ENCODE results near the gene ARHGAP22.

The ARHGAP22 gene

DNA sequence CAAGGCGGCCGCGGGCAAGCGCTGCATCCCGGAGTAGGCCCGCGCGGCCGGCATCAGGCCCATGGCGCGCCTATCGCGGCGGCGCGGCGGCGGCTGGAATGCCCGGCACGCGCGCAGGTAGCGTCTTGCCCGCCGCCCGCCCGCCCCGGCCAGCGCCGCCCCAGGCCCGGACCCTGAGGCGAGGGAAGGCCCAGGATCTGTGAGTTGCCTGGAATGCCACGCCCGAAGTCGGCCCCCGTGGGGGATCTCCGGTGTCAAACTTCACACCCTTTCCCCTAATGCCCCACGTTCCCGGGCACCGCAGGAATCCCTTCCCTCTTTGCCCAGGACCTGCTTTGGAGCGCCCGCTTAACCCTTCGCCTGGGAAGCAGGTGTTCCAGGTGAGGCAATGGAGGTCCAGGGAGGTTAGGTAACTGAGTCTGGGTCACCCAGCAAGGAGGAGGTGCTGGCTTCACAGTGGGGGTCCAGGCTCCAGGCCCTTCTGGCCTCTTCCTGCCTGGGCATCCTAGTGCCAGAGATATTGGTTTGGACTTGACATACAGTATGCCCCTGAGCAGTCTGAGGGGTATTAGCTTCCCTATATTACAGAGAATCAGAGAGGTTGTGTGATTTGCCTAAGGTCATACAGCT lies 138.1 kb downstream of the ARHGAP22 start:
- Histone ChIP-seq H3K9ac (ENCODE audit: low read depth, low read length) (peak overlapping the region; percentile 49; the same call in 1 of the 2 replicates), H3K9me3 (ENCODE audit: control insufficient read depth, insufficient read depth, low read length) (no peaks in the 10 kb centered on the region), H3K36me3 (ENCODE audit: insufficient read depth, low read length) (no peaks in the 10 kb centered on the region), H3K4me1 (ENCODE audit: insufficient read depth, low read length) (peaks cover 27% of the 10 kb centered on the region; the same call in 1 of the 2 replicates)

DNA sequence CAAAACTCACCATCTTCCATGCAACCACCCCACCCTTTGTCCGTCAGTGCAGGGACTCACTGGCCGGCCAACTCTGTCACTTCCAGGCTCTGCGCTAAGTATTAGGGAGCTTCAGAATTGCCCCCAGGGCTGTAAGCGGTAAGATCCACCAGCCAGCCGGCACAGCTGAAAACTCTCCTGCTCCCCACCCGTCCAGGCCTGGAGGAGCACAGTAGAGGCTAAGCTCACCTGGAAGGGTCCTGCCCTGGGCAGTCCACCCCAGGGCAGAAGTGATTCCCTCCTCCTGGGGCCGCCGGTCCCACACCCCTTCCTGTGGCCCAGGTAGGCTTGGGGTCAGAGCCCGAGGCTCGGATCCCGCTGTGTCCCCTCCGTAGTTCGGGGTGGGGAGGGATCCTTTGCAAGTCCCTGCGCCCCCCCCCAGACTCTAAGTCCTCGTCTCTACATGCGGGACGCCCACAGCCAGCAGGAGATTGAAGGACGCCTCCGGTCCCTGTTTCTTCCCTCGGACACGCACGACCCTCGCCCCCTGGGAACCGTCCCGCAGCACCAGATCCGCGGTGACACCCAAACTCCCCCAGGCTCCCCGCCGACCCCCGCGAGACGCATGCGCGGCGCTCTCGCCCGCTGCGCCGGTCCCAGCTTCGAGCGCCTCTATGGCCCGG lies 138.9 kb downstream of the ARHGAP22 start:
- Histone ChIP-seq H3K36me3 (ENCODE audit: insufficient read depth, low read length) (no peaks in the 10 kb centered on the region), H3K9me3 (ENCODE audit: control insufficient read depth, insufficient read depth, low read length) (no peaks in the 10 kb centered on the region), H3K4me1 (ENCODE audit: insufficient read depth, low read length) (peaks cover 27% of the 10 kb centered on the region; the same call in 1 of the 2 replicates), H3K9ac (ENCODE audit: low read depth, low read length) (peak overlapping the region; percentile 49)

DNA sequence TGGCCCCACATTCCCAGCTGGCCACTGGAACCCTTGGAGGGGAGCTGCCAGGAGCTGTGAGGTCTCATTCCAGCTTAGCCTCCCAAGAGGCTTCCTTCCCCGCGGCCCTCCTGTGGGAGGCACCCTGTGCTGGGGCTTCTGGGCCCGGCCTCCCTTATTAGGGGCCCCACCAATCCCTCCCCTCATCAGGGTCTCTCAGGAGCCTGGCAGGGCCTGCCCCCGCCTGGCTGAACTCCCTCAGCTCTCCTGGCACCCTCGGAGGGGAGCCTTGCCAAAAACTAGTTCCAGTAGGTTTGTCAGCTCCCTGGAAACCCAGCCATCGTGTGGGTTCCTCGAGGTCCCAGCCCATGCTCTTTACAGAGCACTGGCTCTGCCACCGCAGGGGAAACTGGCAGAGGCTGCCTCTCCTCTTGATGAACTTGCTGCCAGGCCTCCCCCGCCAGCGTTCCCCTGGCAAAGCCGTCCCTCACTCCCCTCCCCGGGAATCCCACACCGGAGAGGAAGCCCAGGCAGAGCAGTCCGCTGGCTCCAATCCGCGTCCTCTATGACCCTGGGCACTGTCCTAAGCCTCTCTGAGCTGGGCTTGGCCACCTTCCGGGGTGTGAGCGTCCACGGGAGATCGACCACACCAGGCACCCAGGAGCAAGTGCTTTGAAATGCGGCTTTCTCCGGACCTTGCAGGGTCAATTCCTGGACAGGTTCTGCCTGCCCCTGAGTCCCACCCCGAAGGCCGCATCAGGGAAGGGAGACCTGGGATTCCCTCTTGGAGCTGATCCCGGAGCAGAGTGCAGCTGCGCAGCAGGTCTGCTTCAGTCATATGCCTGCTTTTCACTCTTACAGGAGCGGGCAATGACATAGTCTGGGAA lies 139.8 kb downstream of the ARHGAP22 start:
- Histone ChIP-seq H3K9me3 (ENCODE audit: control insufficient read depth, insufficient read depth, low read length) (no peaks in the 10 kb centered on the region), H3K36me3 (ENCODE audit: insufficient read depth, low read length) (no peaks in the 10 kb centered on the region), H3K4me1 (ENCODE audit: insufficient read depth, low read length) (peaks cover 21% of the 10 kb centered on the region; the same call in 1 of the 2 replicates), H3K9ac (ENCODE audit: low read depth, low read length) (no peak overlapping the region; the same call in 1 of the 2 replicates)

DNA sequence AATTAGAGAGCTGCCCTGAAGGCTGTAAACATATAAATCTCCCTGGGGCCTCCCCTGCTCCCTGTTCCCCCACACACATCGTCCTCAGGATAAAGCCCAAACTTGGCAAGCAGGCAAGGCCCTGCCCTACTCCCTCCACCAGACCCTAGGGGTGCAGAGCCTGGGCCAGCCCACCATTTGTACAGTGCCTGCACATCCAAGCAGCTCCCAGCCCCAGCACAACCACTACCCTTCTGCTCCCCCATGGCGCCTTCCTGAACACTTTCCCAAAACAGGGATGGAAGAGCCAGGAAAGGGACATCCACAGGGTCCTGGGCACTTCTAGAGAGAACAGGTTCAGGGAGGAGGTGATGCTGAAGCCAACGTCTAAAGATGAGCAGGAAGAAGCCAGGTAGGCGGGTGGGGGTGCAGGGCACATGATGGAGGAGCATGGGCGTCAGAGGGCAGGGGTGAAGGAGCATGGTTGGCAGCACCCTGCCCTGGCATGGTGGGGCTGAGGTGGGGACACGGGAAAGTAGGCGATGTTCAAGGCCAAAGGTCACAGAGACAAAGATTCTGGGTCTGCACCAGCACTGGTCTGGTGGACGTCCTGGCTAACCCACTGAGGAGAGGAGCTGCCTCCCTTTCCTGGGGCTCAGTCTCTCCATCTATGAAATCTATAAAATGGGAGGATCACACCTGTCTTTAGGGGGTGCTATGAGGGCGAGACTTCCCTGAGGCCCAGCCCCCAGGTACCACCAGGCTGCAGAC lies 140.6 kb downstream of the ARHGAP22 start:
- Histone ChIP-seq H3K4me1 (ENCODE audit: insufficient read depth, low read length) (peaks cover 17% of the 10 kb centered on the region; the same call in 1 of the 2 replicates), H3K36me3 (ENCODE audit: insufficient read depth, low read length) (no peaks in the 10 kb centered on the region), H3K9me3 (ENCODE audit: control insufficient read depth, insufficient read depth, low read length) (no peaks in the 10 kb centered on the region), H3K9ac (ENCODE audit: low read depth, low read length) (no peak overlapping the region)

DNA sequence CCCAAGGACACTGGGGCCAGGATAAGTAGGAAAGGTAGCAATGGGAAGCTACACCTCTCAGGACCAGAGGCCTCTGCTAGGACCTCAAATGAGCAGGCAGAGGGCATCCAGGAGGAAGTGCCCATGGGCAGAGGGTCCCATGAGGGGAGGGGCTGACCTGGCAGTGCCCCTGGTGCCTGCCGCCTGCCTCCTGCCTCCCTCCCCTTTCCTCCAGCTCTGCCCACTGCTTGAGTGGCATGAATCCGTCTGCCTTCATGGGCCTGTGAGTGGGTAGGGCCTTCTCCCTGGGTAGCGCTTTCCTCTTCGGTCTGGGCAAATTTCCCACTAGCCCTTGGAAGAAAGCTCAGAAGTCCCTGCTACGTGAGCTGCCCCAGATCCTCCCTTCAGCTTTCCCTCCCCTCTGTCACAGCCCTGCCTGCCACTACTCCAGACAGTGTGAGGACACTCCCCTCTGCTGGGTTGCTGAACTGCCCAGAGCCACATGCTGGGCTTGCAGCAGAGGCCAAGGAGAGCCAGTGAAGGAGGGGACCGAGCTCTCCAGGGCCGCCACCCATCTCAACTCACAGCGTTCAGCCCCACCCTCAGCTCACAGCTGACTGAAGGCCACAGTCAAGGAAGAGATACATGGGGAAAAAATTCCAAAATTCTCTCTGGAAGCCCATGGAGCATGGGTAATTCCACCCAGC lies 141.4 kb downstream of the ARHGAP22 start:
- Histone ChIP-seq H3K9ac (ENCODE audit: low read depth, low read length) (no peak overlapping the region), H3K9me3 (ENCODE audit: control insufficient read depth, insufficient read depth, low read length) (no peaks in the 10 kb centered on the region), H3K36me3 (ENCODE audit: insufficient read depth, low read length) (no peaks in the 10 kb centered on the region), H3K4me1 (ENCODE audit: insufficient read depth, low read length) (peaks cover 17% of the 10 kb centered on the region; the same call in 1 of the 2 replicates)

DNA sequence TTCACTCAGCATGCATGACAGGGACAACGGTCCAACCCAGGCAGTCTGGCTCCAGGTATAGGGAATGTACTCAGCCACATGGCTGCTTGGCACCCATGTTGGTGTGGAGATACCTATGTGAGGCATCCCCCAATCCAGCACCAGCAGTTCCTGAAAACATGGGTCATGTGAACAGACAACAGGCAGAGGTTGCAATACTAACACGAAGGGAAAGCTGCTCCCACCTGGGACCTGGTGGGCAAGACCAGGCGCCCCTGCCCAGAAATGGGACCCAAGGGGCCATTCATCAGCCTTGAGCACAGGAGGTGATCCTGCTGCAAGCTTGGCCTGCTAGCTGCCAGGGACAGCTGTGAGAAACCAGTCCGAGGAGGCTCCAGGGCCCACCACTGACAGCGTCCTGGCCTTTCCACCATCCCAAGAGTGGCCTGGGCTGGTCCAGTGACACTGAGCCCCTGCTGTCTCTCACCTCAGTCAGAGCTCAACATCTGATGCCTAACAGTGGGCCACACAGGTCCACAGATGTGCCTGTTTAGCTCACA lies 142.3 kb downstream of the ARHGAP22 start:
- H3K4me1 ChIP-seq (ENCODE audit: insufficient read depth, low read length), result peaks cover 17% of the 10 kb centered on the region; the same call in 1 of the 2 replicates

DNA sequence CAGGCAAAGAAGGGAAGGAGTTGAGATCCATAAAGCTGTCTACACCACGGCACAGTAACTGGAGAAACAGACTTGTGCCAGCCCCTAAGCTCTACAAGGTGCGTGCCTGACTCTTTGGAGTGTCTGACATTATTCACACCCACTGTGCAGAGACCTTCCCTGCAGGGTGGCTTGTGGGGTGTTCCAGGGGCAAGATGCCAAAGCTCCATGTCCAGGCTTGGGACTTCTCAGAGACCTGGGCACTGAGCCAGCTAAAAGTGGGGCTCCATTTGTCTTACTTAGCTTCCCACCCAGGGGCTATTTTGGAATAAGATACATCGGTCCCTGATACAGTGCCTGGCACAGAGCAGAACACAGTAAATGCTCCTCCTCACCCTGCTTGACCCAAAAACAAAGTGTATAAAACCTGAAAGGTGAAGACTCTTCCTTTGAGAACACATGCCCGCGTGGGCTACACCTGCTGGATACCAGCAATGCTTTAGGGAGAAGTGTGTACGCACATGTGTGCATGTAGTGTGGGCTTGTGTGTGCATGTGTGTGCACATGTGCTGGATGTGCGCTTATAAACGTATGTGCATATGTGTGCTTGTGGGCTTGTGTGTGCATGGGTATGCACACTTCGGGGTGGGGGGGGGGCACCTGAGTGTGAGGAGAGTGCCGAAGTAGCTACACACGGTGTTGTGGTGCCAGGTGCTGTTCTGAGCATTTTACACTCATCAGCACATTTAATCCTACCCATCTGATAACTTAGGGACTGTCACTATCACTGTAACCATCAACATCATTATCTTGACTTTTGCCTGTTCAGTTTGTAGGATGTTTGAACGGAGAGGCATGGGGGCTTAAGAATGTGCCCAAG lies 143.0 kb downstream of the ARHGAP22 start:
- H3K9me3 ChIP-seq (ENCODE audit: control insufficient read depth, insufficient read depth, low read length), result no peaks in the 10 kb centered on the region
- H3K4me1 ChIP-seq (ENCODE audit: insufficient read depth, low read length), result peaks cover 15% of the 10 kb centered on the region; the same call in 1 of the 2 replicates
- no peaks in the 10 kb centered on the region for H3K36me3 ChIP-seq (ENCODE audit: insufficient read depth, low read length)
- no peak overlapping the region for H3K9ac ChIP-seq (ENCODE audit: low read depth, low read length)

More for the DNA sequence above, 142.3 kb downstream of the ARHGAP22 start:
- Histone ChIP-seq H3K9me3 (ENCODE audit: control insufficient read depth, insufficient read depth, low read length) (no peaks in the 10 kb centered on the region), H3K36me3 (ENCODE audit: insufficient read depth, low read length) (no peaks in the 10 kb centered on the region), H3K9ac (ENCODE audit: low read depth, low read length) (no peak overlapping the region)

DNA sequence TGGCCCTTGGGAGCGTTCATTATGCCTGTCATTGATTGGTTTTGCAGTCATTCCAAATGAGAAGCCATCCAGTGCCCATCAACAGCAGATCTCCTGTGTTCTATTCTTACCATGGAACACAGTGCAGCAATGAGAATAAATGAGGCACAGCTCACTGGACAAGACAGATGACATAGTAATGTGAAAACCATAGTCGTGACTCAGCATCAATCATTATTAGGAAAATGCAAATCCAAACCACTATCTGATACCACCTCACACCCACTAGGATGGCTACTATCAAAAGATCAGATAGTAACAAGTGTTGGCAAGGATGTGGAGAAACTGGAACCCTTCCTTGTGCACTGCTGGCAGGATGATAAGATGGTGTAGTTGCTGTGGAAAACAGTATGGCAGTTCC lies 144.7 kb downstream of the ARHGAP22 start:
- H3K4me1 ChIP-seq (ENCODE audit: insufficient read depth, low read length), result peaks cover 12% of the 10 kb centered on the region; the same call in 1 of the 2 replicates
- H3K9ac ChIP-seq (ENCODE audit: low read depth, low read length), result no peak overlapping the region
- no peaks in the 10 kb centered on the region for H3K36me3 ChIP-seq (ENCODE audit: insufficient read depth, low read length)
- H3K9me3 ChIP-seq (ENCODE audit: control insufficient read depth, insufficient read depth, low read length), result no peaks in the 10 kb centered on the region

DNA sequence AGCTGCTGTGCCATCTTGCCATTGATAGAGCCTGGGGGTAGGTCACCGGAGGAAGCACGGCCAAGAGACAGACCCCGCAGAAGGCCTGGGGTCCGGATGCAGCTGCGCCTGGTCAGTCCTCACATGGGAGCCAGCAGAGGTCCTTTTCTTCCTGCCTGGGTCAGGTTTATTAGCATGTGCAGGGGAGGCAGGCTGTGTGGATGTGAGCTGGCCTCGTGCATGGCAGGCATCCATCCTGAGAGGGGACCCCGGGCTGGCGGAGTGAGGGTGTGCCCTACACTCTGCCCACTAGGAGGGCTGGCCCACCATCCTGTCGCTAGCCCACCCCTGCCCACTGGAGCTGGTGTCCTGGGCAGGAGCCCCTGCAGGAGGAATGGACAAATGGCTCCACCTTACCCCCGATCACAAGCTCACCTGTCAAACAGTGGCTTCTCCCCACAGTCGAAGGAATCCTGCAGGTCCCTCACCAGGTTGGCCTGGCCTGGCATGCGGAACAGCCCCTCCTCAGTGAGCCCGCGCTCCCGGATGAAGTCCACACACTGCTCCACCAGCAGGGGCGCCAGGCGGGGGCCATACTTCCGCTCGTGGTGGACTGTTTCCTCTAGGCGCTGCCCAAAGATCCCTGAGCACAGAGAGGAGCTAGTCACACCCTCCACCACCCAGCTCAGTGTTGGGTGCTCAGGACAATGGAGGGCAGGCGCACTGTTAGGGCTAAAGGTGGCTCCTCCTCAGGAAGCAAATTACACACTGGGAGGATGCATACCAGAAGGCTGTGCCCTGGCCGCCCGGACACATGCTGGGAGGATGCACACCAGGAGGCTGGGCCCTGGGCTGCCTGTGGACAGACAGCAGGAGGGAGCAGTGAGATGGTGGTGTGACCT lies 145.4 kb downstream of the ARHGAP22 start:
- Histone ChIP-seq H3K9ac (ENCODE audit: low read depth, low read length) (no peak overlapping the region), H3K9me3 (ENCODE audit: control insufficient read depth, insufficient read depth, low read length) (no peaks in the 10 kb centered on the region), H3K4me1 (ENCODE audit: insufficient read depth, low read length) (peaks cover 10% of the 10 kb centered on the region; the same call in 1 of the 2 replicates), H3K36me3 (ENCODE audit: insufficient read depth, low read length) (no peaks in the 10 kb centered on the region)

DNA sequence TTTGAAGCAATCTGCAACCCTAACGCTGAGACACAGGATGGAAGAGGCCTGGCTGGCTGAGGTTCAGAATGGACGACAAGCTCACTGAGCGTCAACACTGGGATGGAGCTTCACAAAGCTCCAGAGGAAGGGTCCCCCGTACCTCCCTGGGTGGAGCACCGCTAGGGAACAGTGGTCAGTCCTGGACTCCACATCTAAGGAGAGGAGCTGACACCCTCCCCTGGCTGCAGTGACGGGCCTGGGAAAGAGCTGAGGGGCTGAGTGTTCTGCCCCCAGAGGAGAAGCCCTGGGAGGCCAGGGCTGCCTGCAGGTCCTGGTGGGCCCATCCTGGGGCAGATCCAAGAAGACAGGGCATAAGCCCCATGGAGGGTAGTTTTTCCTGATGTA lies 146.2 kb downstream of the ARHGAP22 start:
- H3K9me3 ChIP-seq (ENCODE audit: control insufficient read depth, insufficient read depth, low read length), result no peaks in the 10 kb centered on the region
- H3K9ac ChIP-seq (ENCODE audit: low read depth, low read length), result no peak overlapping the region
- peaks cover 10% of the 10 kb centered on the region; the same call in 1 of the 2 replicates for H3K4me1 ChIP-seq (ENCODE audit: insufficient read depth, low read length)
- H3K36me3 ChIP-seq (ENCODE audit: insufficient read depth, low read length), result no peaks in the 10 kb centered on the region

DNA sequence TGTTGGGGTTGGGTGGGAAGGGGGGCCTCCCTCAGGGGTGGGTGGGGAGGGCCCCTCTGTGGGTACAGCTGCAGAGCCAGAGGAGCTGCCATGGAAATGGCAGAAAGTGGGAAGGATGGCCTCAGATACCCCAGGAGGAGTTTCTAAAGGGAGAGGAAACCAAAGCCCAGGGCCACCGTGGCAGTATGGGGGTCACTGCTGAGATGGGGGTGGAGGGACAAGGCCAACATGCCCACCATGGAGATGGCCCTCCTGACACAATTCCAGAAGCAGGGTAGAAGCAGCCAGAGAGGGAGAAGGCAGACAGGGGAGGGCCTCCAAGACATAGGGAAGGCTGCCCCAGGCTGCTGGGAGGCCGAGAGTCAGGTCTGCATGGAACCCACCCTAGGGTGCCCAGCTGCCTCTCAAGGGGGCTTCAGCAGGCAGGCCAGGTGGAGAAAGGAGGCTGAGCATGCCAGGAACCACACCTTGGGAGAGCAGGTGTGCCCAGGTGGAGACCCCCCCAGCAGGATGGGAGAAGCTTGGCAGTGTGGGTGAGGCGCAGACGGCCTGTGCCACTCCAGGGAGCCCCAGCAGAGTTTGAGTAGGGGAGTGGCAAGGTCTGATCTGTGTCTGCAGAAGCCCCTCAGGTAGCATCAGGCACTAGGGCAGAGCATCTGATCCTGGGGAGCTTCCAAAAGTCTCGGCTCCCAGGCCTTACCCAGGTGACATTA lies 146.8 kb downstream of the ARHGAP22 start:
- H3K4me1 ChIP-seq (ENCODE audit: insufficient read depth, low read length), result peaks cover 10% of the 10 kb centered on the region; the same call in 1 of the 2 replicates
- no peak overlapping the region for H3K9ac ChIP-seq (ENCODE audit: low read depth, low read length)
- no peaks in the 10 kb centered on the region for H3K9me3 ChIP-seq (ENCODE audit: control insufficient read depth, insufficient read depth, low read length)
- H3K36me3 ChIP-seq (ENCODE audit: insufficient read depth, low read length), result no peaks in the 10 kb centered on the region

Measured in ES-I3 (cell line).